GM18517 (cell line): ENCODE data around the gene PCDHGA7.
A peak's percentile ranks its signal among the peaks of the same experiment; 100 is the strongest.
"Not testable (repeated sequence)": the region's sequence is repeated elsewhere in the genome, so short reads cannot be mapped to it uniquely, and the experiment has no call there.

Experiments
- ATAC-seq: cut with Tn5 transposase; IDR thresholded peaks from one replicate; pipeline ENCODE4 v1.9.1; 2021; ENCODE audit warnings: mild to moderate bottlenecking, moderate library complexity; ENCODE audit not compliant: unreplicated experiment

The PCDHGA7 gene

DNA sequence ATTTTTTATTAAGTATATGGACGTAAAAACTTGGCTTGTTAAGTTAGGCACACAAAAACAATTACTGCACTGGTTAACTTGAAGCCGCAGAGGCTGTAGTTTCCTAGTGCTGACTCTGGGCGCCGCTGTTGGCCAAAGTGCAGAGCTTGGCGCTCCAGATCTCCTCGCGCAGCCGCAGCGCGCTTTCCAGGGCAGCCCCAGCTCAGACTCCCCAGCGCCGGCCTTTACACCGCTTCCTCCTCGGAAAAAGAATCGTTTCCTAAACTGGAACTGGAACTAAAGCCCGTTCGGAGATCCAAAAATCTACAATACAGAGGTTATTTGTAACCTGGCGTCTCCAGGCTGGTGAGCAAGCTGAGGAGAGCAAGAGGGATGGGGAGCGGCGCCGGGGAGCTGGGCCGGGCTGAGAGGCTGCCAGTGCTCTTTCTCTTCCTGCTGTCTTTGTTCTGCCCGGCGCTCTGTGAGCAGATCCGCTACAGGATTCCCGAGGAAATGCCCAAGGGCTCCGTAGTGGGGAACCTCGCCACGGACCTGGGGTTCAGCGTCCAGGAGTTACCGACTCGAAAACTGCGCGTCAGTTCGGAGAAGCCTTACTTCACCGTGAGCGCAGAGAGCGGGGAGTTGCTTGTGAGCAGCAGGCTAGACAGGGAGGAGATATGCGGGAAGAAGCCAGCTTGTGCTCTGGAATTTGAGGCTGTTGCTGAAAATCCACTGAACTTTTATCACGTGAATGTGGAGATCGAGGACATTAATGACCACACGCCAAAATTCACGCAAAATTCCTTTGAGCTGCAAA lies 15.4 kb downstream of the PCDHGA7 start, which contains the start of gene PCDHGB5:
PCDHGB5 (plus strand) TSS at position 192 of the 796 bp plus-strand sequence; CDS start at position 373, 181 bp downstream.
- ATAC-seq: peak; percentile 93

DNA sequence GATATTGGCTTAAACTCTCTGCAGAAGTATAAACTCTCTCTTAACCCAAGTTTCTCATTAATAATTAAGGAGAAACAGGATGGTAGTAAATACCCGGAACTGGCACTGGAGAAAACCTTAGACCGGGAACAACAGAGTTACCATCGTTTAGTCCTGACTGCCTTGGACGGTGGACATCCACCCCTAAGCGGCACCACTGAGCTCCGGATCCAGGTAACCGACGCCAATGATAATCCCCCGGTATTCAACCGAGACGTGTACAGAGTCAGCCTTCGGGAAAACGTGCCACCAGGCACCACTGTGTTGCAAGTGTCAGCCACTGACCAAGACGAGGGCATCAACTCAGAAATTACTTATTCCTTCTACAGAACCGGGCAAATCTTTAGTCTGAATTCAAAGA lies 16.1 kb downstream of the PCDHGA7 start:
- no peak for ATAC-seq

GRCh38 chr5:141399555-141400258 lies 17.2 kb downstream of the PCDHGA7 start:
- no peak for ATAC-seq

DNA sequence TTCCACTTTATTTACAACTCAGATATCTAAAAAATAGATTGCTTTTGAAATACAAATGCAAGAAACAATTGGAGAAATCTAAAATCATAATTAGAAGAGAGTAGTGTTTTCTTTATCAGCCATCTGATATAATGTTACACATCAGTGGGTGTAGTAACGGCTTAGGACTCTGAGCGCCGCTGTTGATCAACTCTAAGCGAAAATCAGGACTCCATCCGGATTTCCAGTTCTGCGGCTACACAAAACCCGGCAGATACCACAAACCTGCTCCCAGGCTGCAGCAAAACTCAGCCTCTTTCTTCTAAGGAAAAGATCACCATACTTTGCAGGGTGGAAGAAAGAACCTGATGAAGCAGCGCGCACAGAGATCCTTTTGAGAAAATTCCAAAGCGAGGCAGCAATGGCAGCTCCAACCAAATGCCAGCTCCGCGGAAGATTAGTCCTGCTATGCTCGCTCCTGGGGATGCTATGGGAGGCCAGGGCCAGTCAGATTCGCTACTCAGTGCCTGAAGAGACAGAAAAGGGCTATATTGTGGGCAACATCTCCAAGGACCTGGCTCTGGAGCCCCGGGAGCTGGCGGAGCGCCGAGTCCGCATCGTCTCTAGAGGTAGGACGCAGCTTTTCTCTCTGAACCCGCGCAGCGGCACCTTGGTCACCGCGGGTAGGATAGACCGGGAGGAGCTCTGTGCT lies 20.2 kb downstream of the PCDHGA7 start, which contains the start of gene PCDHGA9:
PCDHGA9 (plus strand) TSS at position 226 of the 691 bp plus-strand sequence; CDS start at position 401, 175 bp downstream.
- ATAC-seq: no peak

DNA sequence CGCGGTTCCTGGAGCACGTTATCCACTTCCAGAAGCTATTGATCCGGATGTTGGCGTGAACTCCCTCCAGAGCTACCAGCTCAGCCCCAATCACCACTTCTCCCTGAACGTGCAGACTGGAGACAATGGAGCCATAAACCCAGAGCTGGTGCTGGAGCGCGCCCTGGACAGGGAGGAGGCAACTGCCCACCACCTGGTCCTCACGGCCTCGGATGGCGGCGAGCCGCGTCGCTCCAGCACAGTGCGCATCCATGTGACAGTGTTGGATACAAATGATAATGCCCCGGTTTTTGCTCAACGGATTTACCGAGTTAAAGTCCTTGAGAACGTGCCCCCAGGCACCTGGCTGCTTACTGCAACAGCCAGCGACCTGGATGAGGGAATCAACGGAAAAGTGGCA lies 20.8 kb downstream of the PCDHGA7 start:
- no peak for ATAC-seq

GRCh38 chr5:141407790-141408505 lies 25.4 kb downstream of the PCDHGA7 start, which contains the start of gene PCDHGB6:
Gene PCDHGB6, plus strand, starts transcription at chr5:141408021. Its CDS starts 182 bp downstream, at chr5:141408203.
- not testable (repeated sequence) for ATAC-seq

- ATAC-seq: no peak
These were observed 27.2 kb downstream of the PCDHGA7 start for GRCh38 chr5:141409598-141410306.

- no peak for ATAC-seq
These were observed 29.0 kb downstream of the PCDHGA7 start for GRCh38 chr5:141411575-141411974.

GRCh38 chr5:141412854-141413539 lies 30.5 kb downstream of the PCDHGA7 start, which contains the start of gene PCDHGA10:
Gene PCDHGA10, plus strand, starts transcription at chr5:141412987. Its CDS starts 189 bp downstream, at chr5:141413176.
- peak; percentile 79 for ATAC-seq

GRCh38 chr5:141413540-141414069 lies 31.1 kb downstream of the PCDHGA7 start:
- no peak for ATAC-seq

- ATAC-seq: not testable (repeated sequence)
These were observed 32.2 kb downstream of the PCDHGA7 start for GRCh38 chr5:141414548-141415274.

DNA sequence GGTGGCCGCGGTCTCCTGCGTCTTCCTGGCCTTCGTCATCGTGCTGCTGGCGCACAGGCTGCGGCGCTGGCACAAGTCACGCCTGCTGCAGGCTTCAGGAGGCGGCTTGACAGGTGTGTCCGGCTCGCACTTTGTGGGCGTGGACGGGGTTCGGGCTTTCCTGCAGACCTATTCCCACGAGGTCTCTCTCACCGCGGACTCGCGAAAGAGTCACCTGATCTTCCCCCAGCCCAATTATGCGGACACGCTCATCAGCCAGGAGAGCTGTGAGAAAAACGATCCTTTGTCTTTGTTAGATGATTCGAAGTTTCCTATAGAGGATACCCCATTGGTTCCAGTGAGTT lies 32.7 kb downstream of the PCDHGA7 start:
- ATAC-seq: not testable (repeated sequence)

DNA sequence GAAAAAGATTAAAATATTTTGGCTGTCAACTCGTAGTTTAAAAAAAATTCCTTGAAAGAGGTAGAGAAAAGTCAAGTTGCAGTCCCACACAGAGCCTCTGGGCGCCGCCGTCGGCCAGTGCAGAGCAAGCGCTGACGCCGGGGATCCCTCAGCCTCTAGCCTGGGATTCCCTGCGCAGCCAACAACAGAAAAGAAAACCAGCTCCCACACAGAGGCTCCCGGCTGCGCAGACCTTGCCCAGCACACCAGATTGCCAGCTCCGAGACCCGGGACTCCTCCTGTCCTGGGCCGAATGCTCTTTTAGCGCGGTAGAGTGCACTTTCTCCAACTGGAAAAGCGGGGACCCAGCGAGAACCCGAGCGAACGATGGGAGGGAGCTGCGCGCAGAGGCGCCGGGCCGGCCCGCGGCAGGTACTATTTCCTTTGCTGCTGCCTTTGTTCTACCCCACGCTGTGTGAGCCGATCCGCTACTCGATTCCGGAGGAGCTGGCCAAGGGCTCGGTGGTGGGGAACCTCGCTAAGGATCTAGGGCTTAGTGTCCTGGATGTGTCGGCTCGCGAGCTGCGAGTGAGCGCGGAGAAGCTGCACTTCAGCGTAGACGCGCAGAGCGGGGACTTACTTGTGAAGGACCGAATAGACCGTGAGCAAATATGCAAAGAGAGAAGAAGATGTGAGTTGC lies 35.1 kb downstream of the PCDHGA7 start, which contains the start of gene PCDHGB7:
PCDHGB7 (plus strand) TSS at position 184 of the 679 bp plus-strand sequence; CDS start at position 367, 183 bp downstream.
- ATAC-seq: peak; percentile 76

- ATAC-seq: no peak
These were observed 36.7 kb downstream of the PCDHGA7 start for GRCh38 chr5:141419074-141419880.

- no peak for ATAC-seq
These were observed 38.4 kb downstream of the PCDHGA7 start, which contains the start of gene PCDHGA11 for GRCh38 chr5:141420855-141421488. Gene PCDHGA11, plus strand, starts transcription at chr5:141421051. Its CDS starts 177 bp downstream, at chr5:141421228.

DNA sequence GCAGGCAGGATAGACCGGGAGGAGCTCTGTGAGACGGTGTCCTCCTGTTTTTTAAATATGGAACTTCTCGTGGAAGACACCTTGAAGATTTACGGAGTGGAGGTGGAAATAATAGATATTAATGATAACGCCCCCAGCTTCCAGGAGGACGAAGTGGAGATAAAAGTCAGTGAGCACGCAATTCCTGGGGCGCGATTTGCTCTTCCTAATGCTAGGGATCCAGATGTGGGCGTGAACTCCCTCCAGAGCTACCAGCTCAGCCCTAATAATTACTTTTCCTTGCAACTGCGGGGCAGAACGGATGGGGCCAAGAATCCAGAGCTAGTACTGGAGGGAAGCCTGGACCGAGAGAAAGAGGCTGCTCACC lies 38.9 kb downstream of the PCDHGA7 start:
- no peak for ATAC-seq
